ENCODE data around the gene MRPS18B.
"Not testable (repeated sequence)": the region's sequence is repeated elsewhere in the genome, so short reads cannot be mapped to it uniquely, and the experiment has no call there.

Gene MRPS18B

GRCh38 chr6:30643656-30644055 lies 26.0 kb downstream of the MRPS18B start:
- no peak for DNase-seq (ENCODE audit: low spot score)

DNA sequence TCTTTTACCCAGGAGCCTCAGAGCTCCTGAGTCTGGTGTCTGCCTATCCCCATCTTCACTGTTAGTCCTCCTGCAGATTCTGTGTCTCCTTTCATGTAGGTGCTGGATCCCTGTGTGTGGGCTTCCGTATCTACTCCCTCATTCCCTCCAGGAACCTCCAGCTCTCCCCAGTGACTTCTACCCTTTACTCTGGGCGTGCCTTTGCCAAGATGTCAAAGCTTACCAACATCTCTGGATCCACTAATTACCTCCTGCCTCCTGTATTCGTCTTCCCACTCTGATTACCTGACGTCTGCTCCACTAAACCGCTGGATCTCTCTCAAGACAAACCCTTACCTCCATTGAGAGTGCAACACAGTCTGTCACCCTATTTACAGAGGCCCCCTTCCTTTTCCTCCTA lies 27.1 kb downstream of the MRPS18B start:
- no peak for DNase-seq (ENCODE audit: low spot score)

DNA sequence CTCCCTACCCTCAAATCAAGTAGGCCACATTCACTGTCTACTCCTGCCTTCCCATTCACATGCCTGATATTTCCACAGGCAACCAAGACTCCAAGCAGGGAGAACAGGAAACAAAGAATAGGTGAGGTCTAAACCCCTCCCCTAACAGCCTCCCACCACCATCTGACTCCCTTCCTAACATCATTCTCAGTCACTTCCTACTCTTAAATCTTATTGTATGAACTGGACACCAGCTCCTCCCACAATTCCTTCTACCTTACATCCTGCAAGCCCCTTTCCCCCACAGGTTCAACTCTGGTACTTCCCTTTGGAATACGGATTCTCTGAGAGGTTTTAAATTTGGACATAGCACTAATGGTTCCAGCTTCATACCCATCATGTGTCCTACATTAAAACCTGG lies 28.3 kb downstream of the MRPS18B start:
- DNase-seq (ENCODE audit: low spot score), result no peak

DNA sequence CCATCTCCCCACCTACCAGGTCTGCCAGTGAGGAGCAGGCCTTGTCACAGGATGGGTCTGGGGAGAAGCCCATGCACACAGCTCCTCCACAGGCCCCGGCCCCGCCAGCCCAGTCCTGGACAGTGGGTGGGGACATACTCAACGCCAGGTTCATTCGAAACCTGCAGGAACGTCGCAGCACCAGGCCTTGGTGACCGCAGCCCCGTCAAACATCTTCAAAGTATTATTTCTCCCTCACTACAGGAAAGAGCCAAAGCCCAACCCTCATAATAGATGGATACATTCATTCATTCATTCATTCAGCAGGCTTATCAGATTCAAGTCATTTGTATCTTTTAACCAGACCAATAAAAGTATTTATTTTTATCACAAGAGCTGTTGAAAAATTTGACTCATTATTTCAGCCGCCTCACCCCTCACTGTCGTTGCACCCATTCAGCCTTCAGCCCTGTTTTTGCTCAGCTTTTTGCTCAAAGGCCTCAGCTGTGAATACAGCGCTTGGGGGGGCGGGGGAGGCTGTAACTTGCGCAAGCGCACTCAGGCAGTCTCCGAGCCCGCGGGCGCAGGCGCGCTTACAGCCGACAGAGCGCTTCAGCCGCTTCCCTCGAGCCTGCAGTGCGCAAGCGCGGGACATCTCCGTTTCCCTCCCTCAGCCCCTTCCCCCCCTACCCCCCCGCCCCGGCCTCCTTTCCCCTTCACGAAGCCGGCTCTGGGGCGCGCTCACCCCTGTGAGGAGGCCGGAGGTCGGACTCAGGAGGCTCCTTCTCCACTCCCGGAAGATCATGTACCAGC lies 29.0 kb downstream of the MRPS18B start, which contains the start of gene C6orf136:
Gene C6orf136, plus strand, starts transcription at position 684 of the 792 bp plus-strand sequence. Its CDS starts 99 bp downstream, at position 783.
- DNase-seq (ENCODE audit: low spot score), result peak; percentile 100

GRCh38 chr6:30647242-30648116 lies 29.8 kb downstream of the MRPS18B start:
- DNase-seq (ENCODE audit: low spot score), result peak; percentile 89

DNA sequence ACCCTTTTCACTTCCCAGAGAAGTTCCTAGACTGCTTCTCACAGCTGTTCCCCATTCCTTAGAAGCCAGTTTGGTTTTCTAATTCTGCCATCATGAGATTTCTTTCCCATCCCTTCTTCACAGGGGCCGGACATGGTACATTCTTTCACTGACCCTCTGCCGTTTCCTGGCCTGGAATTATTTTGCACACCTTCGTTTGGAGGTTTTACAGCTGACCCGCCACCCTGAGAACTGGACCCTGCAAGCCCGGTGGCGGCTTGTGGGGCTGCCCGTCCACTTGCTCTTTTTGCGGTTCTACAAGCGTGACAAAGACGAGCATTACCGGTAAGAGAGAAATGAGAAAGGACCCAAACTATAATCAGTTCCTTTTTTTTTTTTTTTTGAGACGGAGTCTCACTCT lies 33.5 kb downstream of the MRPS18B start:
- DNase-seq (ENCODE audit: low spot score), result no peak

DNA sequence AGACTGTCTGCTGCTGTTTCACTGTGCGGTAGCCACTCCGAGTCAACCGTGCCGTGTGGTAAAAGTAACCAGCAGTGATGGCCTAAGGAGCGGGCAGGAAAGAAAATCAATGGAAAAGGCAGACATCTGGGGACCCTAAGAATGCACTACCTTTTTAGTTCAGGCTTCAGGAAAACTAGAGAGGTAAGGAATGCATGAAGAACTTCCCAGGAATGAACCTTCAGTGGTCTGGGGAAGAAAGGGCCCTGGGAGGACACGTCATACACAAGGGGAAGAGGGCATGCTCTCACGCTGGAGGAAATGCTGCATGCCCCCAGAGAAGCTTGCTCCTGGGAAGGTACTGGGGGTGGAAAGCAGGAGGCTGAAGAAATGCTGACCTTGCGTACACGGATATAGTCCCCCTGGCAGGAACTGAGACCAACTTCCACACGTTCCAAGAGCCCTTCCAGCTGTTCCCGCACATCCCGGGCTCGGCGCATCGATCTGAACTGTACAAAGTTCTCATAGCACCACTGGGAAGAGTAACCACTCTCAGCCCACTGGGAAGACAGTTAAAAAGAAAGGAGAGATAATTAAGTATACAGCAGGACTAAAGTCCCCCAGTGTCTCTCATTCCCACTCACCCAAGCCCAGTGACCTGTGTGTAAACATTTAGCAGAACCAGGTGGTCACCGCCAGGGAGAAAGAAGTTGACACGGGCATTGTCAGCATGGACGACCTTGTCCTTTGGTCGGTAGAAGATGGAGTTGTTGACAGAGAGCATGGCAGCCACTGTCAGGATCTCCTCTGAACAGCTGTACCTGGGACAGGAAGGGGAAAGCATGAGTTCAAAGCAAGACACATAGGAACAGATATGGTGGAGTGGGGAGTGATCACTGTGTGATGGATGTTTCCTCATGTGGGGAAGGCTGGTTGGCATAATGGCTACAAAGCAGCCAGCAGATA lies 37.4 kb downstream of the MRPS18B start:
- DNase-seq (ENCODE audit: low spot score), result no peak

- no peak for DNase-seq (ENCODE audit: low spot score)
Measured at GRCh38 chr6:30655743-30656094, 38.1 kb downstream of the MRPS18B start.

DNA sequence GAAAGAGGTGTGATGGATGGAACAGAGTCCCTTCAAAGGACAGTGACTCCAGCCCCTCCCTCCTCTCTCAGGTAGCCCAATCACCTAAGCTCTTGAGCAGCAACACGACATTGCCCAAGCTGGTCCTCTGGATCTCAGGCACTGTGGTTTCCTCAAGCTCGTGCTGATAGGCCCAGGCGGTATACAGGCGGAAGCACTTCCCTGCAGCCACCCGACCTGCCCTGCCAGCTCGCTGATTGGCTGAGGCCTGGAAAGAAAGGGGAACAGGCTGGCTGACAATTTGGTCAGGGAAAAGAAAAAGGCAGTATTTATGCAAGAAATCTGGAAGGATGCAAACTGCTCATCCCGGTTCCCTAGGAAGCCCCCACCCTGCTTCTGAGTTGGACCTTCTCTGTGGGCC lies 38.9 kb downstream of the MRPS18B start:
- DNase-seq (ENCODE audit: low spot score), result no peak

- DNase-seq (ENCODE audit: low spot score), result no peak
Measured at GRCh38 chr6:30657454-30657853, 39.8 kb downstream of the MRPS18B start.

- not testable (repeated sequence) for DNase-seq (ENCODE audit: low spot score)
Measured at GRCh38 chr6:30657922-30658321, 40.3 kb downstream of the MRPS18B start.

DNA sequence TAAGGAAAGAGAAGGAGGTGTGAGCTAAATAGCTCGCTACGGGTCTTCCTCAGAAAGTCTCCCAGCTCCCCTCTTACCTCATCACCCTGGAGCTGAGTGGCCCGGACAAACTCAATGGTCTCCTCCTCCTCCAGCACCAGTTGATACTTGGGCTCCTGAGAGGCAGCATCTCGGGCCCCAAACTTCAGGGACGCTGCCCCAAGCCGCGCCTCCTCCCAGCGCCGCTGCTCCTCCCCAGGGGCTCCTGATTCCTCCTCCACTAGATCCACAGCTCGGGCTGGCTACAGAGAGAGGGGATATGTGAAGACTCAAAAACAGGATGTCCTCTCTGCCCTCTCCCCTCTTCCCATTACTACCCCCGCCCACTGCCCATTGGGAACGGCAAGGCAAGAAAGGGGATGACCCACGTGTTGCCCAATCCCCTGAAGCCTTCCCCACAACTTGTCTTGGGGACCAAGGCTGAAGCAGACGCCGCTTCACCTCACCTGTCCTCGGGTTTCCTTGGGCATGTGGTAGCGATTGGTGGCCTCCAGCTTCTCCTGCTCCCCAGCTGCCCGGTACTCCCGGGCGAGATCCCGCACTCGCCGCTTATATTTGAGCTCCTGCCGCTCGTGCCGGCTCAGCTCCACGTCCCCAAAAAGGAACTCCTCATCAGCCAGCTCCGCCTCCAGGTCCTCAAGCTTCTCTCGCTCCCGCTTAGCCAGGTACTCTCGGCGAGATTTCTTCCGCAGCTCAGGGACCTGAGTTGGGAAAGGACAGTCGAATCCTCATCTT lies 47.5 kb downstream of the MRPS18B start:
- no peak for DNase-seq (ENCODE audit: low spot score)

DNA sequence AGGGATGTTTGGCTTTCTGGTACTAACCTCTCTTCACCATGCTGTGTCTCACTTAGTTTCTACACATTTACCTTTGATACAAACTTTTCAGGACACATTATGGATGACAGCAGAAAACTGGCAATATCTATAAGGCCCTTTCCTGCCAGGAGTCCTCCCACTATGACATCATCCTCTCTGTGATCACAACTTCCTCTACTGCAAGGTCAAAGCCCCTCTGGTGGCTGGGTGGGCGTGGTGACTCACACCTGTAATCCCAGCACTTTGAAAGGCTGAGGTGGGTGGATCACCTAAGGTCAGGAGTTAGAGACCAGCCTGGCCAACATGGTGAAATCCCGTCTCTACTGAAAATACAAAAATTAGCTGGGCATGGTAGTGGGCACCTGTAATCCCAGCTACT lies 48.7 kb downstream of the MRPS18B start:
- DNase-seq (ENCODE audit: low spot score), result not testable (repeated sequence)

DNA sequence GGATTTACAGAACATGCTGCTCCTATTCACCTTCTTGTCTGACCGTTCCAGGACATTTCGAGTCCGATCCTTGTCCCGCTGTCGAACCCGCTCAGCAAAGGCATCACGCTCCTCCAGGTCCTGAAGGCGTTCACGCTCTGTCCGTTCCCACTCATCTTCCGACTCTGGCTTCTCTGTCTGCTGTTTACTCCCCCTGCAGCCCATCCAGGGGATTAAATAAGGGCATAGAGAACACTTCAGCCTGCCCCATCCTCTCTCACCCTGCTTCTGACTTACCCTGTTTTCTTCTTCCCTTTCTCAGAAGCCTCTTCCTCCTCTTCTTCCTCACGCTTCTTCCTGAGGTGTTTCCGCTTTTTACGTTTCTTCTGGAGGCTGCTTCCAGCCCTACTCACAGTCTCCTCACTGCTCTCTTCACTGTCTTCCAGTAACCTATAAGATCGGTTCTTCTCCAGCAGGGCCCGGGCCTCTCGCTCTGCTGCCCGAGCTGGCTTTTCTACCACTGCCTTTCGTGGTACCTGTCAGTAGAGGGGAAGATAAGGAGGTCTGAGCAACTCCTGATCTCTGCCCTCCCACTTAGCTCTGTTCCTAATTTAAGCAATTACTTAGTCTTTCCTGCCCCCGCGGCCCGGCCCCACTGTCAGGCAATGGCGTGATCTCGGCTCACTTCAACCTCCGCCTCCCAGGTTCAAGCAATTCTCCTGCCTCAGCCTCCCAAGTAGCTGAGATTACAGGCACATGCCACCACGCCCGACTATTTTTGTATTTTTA lies 53.3 kb downstream of the MRPS18B start:
- no peak for DNase-seq (ENCODE audit: low spot score)

DNA sequence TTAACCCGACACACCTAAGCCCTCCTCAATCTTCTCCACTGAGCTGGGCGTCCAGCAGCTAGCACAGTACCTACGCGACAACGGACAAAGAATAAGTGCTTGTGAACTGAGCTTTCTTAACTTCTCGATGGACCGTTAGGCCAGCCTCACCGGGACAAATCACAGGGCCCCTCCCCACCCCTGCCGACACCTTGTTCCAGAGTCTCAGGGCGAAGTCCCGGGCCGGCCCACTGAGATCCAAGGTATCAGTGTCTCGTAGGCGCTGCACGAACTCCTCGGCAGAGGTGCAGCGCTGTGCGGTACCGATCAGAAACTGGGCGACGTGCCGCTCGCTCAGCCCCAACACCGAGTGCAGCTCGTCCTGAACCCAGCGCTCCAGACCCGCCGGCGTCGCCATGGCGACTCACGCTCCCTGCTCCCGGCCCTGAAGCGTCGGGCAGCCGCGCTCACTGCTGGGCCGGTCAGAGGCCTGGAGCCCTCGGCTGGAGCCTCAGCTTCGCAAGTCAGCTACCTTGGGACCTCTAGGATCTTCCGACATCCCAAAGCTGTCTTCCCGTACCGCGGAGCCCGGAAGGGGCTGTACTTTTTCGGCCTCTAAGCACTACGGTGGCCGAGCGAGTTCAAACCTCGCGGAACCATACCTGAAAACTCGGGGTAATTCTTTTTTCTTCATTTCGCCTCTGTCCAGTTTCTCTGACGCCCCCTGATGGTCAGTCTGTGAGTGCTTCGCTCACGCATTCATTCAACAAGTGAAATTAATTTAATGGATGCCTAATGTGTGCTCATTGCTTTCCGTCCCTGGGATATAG lies 55.0 kb downstream of the MRPS18B start, which contains the start of gene DHX16:
Gene DHX16, minus strand, starts transcription at position 562 of the 809 bp plus-strand sequence. Its CDS starts 165 bp downstream, at position 397.
- DNase-seq (ENCODE audit: low spot score), result peak; percentile 94

All from AG20443 (cell line).